H9 (cell line): ENCODE results near the gene RNU6-9. TPM values are rescaled to one million over a fixed set of nuclear protein-coding genes. Genes with fewer than 3 reads are reported as not detected.

ENCODE experiments used
- DNase-seq: peaks from one replicate; pipeline ENCODE4 v3.0.0-alpha.2; 2017
- H2AFZ ChIP-seq: one replicate; pipeline ENCODE4 v1.6.1; 2013; ENCODE audit warnings: mild to moderate bottlenecking, low read length, control low read depth, moderate library complexity
- H2AK5ac ChIP-seq: 2 replicates; pipeline ENCODE4 v1.6.1; 2013; ENCODE audit warnings: low read length, control low read depth, mixed read lengths; ENCODE audit not compliant: insufficient read length
- H2BK120ac ChIP-seq: one replicate; pipeline ENCODE4 v1.6.1; 2013; ENCODE audit warnings: low read depth, mild to moderate bottlenecking, low read length, control low read depth, inconsistent platforms; ENCODE audit not compliant: poor library complexity, severe bottlenecking
- H2BK12ac ChIP-seq: 2 replicates; pipeline ENCODE4 v1.6.1; 2013; ENCODE audit warnings: low read length, control low read depth, mixed read lengths, low read depth; ENCODE audit not compliant: insufficient read length
- H2BK15ac ChIP-seq: 2 replicates; pipeline ENCODE4 v1.6.1; 2013; ENCODE audit warnings: low read depth, low read length, control low read depth
- H2BK20ac ChIP-seq: one replicate; pipeline ENCODE4 v1.6.1; 2013; ENCODE audit warnings: low read depth, mild to moderate bottlenecking, low read length, control low read depth, inconsistent platforms; ENCODE audit not compliant: poor library complexity, severe bottlenecking
- H2BK5ac ChIP-seq: 2 replicates; pipeline ENCODE4 v1.6.1; 2013; ENCODE audit warnings: low read length, control low read depth, mixed read lengths; ENCODE audit not compliant: insufficient read length
- H3K14ac ChIP-seq: 2 replicates; pipeline ENCODE4 v1.6.1; 2013; ENCODE audit warnings: low read length, control low read depth; ENCODE audit not compliant: insufficient read depth
- H3K18ac ChIP-seq: 2 replicates; pipeline ENCODE4 v1.6.1; 2013; ENCODE audit warnings: low read depth, mild to moderate bottlenecking, mixed read lengths, low read length, control low read depth; ENCODE audit not compliant: insufficient read length
- H3K23ac ChIP-seq: 2 replicates; pipeline ENCODE4 v1.6.1; 2013; ENCODE audit warnings: low read length, control low read depth, mixed read lengths, low read depth; ENCODE audit not compliant: insufficient read length
- H3K23me2 ChIP-seq: 2 replicates; pipeline ENCODE4 v1.6.1; 2013; ENCODE audit warnings: low read depth, mild to moderate bottlenecking, mixed read lengths, low read length, control low read depth; ENCODE audit not compliant: insufficient read length, poor library complexity, severe bottlenecking
- H3K27ac ChIP-seq: 2 replicates; pipeline ENCODE4 v1.5.1; 2013; ENCODE audit warnings: low read length, control low read depth, mixed read lengths, low read depth; ENCODE audit not compliant: insufficient read length
- H3K27me3 ChIP-seq: 2 replicates; pipeline ENCODE4 v1.6.1; 2013; ENCODE audit warnings: low read length, control low read depth, inconsistent platforms; ENCODE audit not compliant: insufficient read depth
- H3K4ac ChIP-seq: 2 replicates; pipeline ENCODE4 v1.6.1; 2013; ENCODE audit warnings: low read depth, mild to moderate bottlenecking, control low read depth, inconsistent platforms, low read length, moderate library complexity
- H3K4me1 ChIP-seq: 2 replicates; pipeline ENCODE4 v1.6.1; 2013; ENCODE audit warnings: low read length, control low read depth, inconsistent platforms; ENCODE audit not compliant: insufficient read depth
- H3K4me2 ChIP-seq: 2 replicates; pipeline ENCODE4 v1.6.1; 2013; ENCODE audit warnings: low read length, control low read depth, mixed read lengths; ENCODE audit not compliant: insufficient read length, insufficient read depth
- H3K56ac ChIP-seq: 2 replicates; pipeline ENCODE4 v1.6.1; 2013; ENCODE audit warnings: low read depth, mild to moderate bottlenecking, mixed read lengths, low read length, control low read depth; ENCODE audit not compliant: insufficient read length
- H3K79me1 ChIP-seq: 2 replicates; pipeline ENCODE4 v1.6.1; 2013; ENCODE audit warnings: low read depth, mild to moderate bottlenecking, moderate library complexity, low read length, control low read depth, inconsistent platforms; ENCODE audit not compliant: insufficient read depth, poor library complexity, severe bottlenecking
- H3K79me2 ChIP-seq: 2 replicates; pipeline ENCODE4 v1.6.1; 2013; ENCODE audit warnings: low read length, control low read depth, inconsistent platforms; ENCODE audit not compliant: insufficient read depth
- H3K9ac ChIP-seq: 2 replicates; pipeline ENCODE4 v1.6.1; 2013; ENCODE audit warnings: low read length, control low read depth, mixed read lengths; ENCODE audit not compliant: insufficient read length; ENCODE audit errors: extremely low read depth
- H3K9me3 ChIP-seq: one replicate; pipeline ENCODE4 v1.6.1; 2013; ENCODE audit warnings: low read depth, low read length, inconsistent platforms; ENCODE audit not compliant: control insufficient read depth
- H3T11ph ChIP-seq: one replicate; pipeline ENCODE4 v1.6.1; 2013; ENCODE audit warnings: mild to moderate bottlenecking, low read length, control low read depth, inconsistent platforms
- H4K20me1 ChIP-seq: one replicate; pipeline ENCODE4 v1.6.1; 2013; ENCODE audit not compliant: control insufficient read depth, insufficient read length, insufficient read depth
- H4K5ac ChIP-seq: 2 replicates; pipeline ENCODE4 v1.6.1; 2013; ENCODE audit warnings: low read depth, mild to moderate bottlenecking, mixed read lengths, low read length, control low read depth; ENCODE audit not compliant: insufficient read length
- H4K8ac ChIP-seq: replicated peaks from 2 replicates; pipeline ENCODE4 v1.6.1; 2013; ENCODE audit warnings: low read length, control low read depth, mixed read lengths, low read depth; ENCODE audit not compliant: insufficient read length
- H4K91ac ChIP-seq: 2 replicates; pipeline ENCODE4 v1.6.1; 2013; ENCODE audit warnings: low read depth, mild to moderate bottlenecking, moderate library complexity, mixed read lengths, low read length, control low read depth; ENCODE audit not compliant: insufficient read length
- H3K27ac Mint-ChIP-seq, 3 experiments: 2 replicates in 2 of 3; 3 replicates in 1 of 3; pipeline ENCODE4 v1.8.0; 2020 to 2021; ENCODE audit warnings: mixed read lengths in 3 of 3, mild to moderate bottlenecking in 1 of 3, moderate library complexity in 1 of 3
- H3K27me3 Mint-ChIP-seq: 2 replicates; pipeline ENCODE4 v1.8.0; 2021; ENCODE audit warnings: low read depth, mild to moderate bottlenecking, moderate library complexity, mixed read lengths
- H3K36me3 Mint-ChIP-seq, 3 experiments: 2 replicates in 2 of 3; 3 replicates in 1 of 3; pipeline ENCODE4 v1.8.0; 2020 to 2021; ENCODE audit warnings: low read depth in 3 of 3, mixed read lengths in 3 of 3; ENCODE audit not compliant: insufficient read depth in 1 of 3
- H3K4me1 Mint-ChIP-seq, 2 experiments: 2 replicates each; pipeline ENCODE4 v1.8.0; 2020; ENCODE audit warnings: mixed read lengths in 2 of 2
- H3K4me3 Mint-ChIP-seq, 2 experiments: 2 replicates in 1 of 2; 3 replicates in 1 of 2; pipeline ENCODE4 v1.8.0; 2020 to 2021; ENCODE audit warnings: mild to moderate bottlenecking in 2 of 2, mixed read lengths in 2 of 2, moderate library complexity in 1 of 2
- H3K9me3 Mint-ChIP-seq, 2 experiments: 2 replicates in 1 of 2; 3 replicates in 1 of 2; pipeline ENCODE4 v1.8.0; 2020; ENCODE audit warnings: mild to moderate bottlenecking in 2 of 2, mixed read lengths in 2 of 2, moderate library complexity in 1 of 2
- WGBS: extraction: QIAGEN DNeasy Blood & Tissue Kit; methylation state at CpG from one replicate; pipeline ENCODE4 v1.1.7; 2013; ENCODE audit warnings: missing lambda C conversion rate, low lambda C conversion rate, mixed read lengths; ENCODE audit not compliant: insufficient read length; ENCODE audit errors: extremely low coverage; 5-methylcytosine and 5-hydroxymethylcytosine counted together
- total RNA-seq: library from RNA; stranded (reverse); gene quantifications from 2 replicates; pipeline ENCODE4 v1.2.1, GENCODE V29; 2021
- TF ChIP-seq, protein P1 (sequence below): fragments of 200-600 bp; sonication (generic); conservative IDR thresholded peaks from 3 replicates; pipeline ENCODE4 v1.8.0; 2021; ENCODE audit warnings: antibody characterized with exemption, mild to moderate bottlenecking

The RNU6-9 gene
- total RNA-seq, 1 experiment from 2014 or later: not detected

GRCh38 chr19:903266-903797 lies 10.0 kb downstream of the RNU6-9 start:
- Histone ChIP-seq H2AFZ (no peak overlapping the region), H2BK12ac (no peak overlapping the region), H3K79me2 (peaks cover 8% of the 10 kb centered on the region; the same call in 1 of the 2 replicates), H3K23ac (no peak overlapping the region), H3K56ac (no peak overlapping the region), H4K5ac (no peak overlapping the region), H4K91ac (no peak overlapping the region), H3T11ph (no peak overlapping the region), H3K4me2 (no peak overlapping the region), H3K27ac (no peak overlapping the region), H2BK15ac (no peak overlapping the region), H2AK5ac (no peak overlapping the region), H3K14ac (no peak overlapping the region), H4K20me1 (no peaks in the 10 kb centered on the region), H3K9me3 (no peaks in the 10 kb centered on the region), H4K8ac (no peak overlapping the region), H3K27me3 (no peaks in the 10 kb centered on the region), H3K18ac (no peak overlapping the region), H2BK120ac (no peak overlapping the region), H3K79me1 (peaks cover 13% of the 10 kb centered on the region), H2BK5ac (no peak overlapping the region), H3K4ac (no peak overlapping the region), H3K4me1 (no peaks in the 10 kb centered on the region; the same call in 1 of the 2 replicates), H3K9ac (no peak overlapping the region), H3K23me2 (no peaks in the 10 kb centered on the region), H2BK20ac (no peak overlapping the region)
- TF ChIP-seq, protein P1, sequence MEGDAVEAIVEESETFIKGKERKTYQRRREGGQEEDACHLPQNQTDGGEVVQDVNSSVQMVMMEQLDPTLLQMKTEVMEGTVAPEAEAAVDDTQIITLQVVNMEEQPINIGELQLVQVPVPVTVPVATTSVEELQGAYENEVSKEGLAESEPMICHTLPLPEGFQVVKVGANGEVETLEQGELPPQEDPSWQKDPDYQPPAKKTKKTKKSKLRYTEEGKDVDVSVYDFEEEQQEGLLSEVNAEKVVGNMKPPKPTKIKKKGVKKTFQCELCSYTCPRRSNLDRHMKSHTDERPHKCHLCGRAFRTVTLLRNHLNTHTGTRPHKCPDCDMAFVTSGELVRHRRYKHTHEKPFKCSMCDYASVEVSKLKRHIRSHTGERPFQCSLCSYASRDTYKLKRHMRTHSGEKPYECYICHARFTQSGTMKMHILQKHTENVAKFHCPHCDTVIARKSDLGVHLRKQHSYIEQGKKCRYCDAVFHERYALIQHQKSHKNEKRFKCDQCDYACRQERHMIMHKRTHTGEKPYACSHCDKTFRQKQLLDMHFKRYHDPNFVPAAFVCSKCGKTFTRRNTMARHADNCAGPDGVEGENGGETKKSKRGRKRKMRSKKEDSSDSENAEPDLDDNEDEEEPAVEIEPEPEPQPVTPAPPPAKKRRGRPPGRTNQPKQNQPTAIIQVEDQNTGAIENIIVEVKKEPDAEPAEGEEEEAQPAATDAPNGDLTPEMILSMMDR: no peak
- no peak overlapping the region for H3K4me3 Mint-ChIP-seq
- H3K36me3 Mint-ChIP-seq: peaks cover 0 to 15% (median 13%) of the 10 kb centered on the region in 3 experiments; a peak in 4 of 7 replicates
- H3K27me3 Mint-ChIP-seq: no peaks in the 10 kb centered on the region; the same call in 1 of the 2 replicates
- no peak overlapping the region for H3K27ac Mint-ChIP-seq
- peaks cover 0 to 27% of the 10 kb centered on the region in 2 experiments; a peak in 2 of 4 replicates for H3K4me1 Mint-ChIP-seq
- DNase-seq: no peak
- WGBS: no CpG with 5 or more reads among the region's 32 CpGs
- no peaks in the 10 kb centered on the region for H3K9me3 Mint-ChIP-seq
